ENCODE data around the gene HMX1.

Gene HMX1

GRCh38 chr4:8891646-8892555, 20.3 kb upstream of the HMX1 start:
- DNase-seq: no peak

- no peak for DNase-seq
Observed at GRCh38 chr4:8891255-8891645, 19.6 kb upstream of the HMX1 start.

DNA sequence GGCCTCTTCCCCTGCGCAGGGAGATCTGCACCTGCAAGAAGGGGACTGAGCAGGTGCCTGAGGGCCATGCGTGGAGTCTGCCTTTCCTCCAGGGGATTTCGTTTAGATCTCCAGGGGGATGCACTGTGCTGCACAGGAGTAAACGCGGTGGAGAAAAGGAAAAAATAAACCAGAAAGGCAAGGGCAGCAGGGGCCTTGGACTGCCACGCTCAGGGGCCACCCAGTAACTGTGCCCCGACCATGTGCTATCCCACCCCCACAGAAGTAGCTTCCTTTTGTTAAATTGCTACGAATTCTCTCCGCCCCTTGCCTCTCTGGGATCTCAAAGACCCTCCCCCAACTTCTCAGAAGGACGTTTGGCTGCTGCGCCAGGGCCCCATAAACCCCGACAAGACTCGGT, 17.2 kb upstream of the HMX1 start:
- no peak for DNase-seq

GRCh38 chr4:8886612-8887406, 15.2 kb upstream of the HMX1 start:
- no peak for DNase-seq

GRCh38 chr4:8882239-8882638, 10.6 kb upstream of the HMX1 start:
- DNase-seq: no peak

DNA sequence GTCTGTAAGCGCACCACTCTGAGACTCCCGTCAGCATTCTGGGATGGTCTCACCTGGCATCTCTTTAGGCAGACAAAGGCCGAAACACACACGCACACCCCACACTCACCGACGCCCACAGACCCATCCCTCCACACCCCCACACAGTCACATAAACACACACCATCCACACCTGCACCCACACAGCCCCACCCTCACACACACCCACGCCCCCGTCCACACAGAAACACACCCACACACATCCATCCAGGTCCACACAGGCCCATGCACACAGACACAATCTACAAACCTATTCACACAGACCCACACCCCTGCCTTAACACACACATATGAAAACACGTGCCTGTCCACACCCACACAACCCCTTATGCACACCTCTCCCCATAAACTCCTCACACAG, 9.2 kb upstream of the HMX1 start:
- no peak for DNase-seq

DNA sequence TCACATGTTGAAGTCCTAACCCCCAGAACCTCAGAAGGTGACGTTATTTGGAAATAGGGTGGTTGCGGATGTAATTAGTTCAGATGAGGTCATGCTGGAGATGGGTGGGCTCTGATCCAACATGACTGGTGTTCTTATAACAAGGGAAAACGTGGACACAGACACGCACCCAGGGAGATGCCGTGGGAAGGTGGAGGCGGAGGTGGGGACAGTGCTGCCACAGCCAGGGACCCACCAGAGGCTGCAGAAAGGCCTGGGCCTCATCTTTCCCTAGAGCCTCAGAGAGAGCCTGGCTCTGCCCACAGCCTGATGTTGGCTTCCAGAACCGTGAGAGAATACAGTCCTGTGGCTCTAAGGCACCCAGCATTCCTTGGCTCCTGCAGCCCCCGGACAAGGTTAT, 7.9 kb upstream of the HMX1 start:
- DNase-seq: no peak

GRCh38 chr4:8878421-8878820, 6.8 kb upstream of the HMX1 start:
- no peak for DNase-seq

- DNase-seq: no peak
Observed at GRCh38 chr4:8877780-8878040, 6.1 kb upstream of the HMX1 start.

DNA sequence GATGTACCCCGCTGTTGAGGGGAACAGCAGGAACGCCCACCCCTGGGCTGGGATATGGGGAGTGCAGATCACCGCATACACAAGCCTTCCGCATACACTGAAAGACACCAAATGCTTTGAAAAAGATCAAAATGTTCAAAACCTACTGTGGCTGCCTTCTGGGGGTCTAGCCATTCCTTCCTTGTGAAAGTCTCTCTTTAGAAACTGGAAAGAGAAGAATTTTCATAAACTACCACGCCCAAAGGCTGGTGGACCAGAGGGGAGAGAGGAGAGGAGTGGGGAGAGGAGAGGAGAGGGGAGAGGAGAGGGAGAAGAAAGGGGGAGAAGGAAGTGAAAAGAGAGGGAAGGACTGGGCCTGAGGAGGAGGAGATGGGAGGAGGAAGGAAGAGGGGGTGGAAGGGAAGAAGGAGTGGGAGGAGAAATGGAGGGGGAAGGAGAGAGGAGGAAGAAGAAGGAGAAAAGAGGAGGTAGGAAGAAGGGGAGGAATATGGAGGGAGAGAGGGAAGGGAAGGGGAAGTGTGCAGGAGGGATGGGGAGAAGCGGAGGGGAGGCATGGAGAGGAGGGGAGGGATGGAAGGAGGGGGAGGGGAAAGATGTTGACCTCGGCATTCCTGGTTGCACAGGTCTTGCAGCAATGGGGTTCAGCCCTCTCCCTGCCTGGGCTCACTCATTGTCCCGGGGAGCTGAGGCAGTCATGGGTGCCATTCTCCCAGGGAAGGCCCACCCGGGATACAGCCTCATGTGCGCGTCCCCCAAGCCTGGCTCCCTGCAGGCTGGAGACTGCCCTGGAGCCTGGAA, 5.5 kb upstream of the HMX1 start:
- no peak for DNase-seq

DNA sequence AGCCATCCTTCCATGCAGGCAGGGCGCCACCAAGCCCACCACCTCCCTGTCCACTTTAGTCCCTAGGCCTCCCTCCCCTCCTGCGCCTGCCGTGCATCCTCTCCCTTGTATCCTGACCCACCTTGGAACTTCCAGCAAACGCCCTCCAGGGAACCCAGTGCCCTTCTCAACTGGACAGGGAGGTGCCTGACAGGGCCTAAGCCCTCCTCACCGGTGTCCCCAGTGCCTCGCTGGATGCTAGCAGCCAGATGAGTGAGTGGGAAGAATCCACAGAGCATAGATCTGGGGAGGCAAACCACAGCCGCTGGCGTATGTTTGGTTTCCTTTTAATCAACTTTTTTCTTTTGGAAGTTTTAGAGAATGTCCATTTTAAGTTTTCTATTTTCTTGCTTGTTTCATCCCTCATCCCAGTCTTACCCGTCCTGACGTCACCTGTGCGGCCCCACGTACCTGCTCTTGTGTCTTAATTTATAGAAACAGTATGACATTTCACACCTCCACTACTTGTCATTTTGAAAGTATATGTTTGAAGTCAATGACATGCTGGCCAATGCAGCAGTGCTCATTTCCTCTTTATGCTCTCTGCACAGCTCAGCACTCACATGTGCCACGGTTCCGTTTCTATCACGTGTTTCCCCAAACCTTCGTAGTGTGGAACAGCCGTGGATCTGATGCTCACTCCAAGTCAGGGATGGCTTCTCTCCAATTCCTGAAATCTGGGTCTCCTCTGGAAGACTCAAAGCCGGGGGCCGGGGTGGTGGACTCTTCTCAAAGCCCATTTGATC, 3.4 kb upstream of the HMX1 start:
- DNase-seq: no peak

DNA sequence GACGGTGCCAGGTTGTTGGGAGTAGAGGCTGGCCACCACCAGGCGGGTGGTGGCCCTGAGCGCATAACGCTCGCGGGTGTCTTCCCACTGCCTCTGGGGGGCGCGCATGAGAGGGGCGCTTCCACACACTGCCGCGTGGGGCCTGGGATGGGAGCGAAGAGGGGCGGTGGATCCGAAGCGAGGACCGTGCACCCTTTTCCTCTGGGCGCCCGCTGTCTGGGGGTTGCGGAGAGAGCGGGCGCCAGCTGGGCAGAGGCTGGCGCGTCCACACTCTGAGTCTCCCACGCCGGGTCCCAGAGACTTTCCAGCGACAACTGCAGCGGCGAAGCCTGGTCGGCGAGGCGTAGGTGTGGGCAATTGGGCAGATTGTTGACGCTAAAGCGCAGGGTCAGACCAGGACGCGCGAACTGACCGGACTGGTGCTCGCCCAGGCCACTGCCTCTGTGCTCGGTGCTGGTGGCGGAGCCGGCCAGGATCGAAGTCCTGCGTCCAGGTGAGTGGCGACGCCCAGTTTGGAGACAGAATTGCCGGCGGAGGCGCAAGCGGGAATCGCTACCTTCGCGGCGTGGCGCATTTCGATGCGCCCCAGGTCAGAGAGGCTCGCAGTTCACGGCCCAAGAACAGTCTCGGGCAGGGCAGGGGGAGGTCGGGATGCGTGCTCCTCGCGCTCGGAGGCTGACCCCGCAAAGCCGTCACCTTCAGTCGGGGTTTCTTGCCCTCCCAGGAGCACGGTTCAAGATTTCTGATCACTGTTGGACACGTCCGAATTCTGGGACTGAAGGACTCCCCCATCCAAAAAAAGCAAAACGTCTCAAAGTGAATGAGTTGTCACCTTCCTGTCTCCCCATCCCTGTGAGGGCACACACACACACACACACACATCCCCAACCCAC, 2.6 kb upstream of the HMX1 start:
- no peak for DNase-seq

GRCh38 chr4:8872402-8873291, 1.0 kb upstream of the HMX1 start:
- no peak for DNase-seq

DNA sequence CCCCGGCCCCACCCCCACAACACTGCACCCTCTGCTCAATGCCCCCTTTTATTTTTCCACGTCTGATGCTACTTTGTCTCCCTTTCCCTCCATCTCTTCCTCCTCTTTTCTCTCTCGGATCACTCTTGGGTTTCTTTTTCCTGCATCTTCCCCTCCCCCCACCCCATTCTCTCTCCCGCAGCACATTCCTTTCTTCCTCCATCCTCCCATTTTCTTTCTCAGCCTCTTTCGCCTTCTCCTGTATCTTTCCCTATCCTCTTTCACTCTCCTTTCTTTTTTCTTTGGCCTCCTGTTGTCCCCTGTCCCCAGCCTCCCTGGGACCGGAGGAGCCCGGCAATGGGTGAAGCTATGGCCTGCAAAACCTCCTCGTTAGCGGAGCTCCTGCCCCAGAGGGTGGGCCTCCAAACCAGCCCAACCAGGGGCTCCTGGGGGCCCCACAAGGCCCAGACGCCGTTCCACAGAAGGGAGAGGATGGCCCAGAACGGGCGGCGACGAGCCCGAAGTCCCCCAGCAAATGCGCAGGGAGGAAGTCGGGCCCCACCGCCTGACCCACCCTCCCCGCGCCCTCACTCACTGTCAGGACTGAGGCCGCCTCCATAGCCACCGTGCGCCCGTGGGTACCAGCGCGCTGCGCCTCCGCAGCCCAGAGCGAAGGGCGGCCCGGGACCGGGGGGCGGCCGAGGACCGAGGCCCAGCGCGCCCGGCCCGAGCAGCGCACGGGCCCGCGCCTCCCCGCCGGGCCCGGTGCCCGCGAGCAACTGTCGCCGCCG, 807 bp downstream of the HMX1 start:
- DNase-seq: no peak

DNA sequence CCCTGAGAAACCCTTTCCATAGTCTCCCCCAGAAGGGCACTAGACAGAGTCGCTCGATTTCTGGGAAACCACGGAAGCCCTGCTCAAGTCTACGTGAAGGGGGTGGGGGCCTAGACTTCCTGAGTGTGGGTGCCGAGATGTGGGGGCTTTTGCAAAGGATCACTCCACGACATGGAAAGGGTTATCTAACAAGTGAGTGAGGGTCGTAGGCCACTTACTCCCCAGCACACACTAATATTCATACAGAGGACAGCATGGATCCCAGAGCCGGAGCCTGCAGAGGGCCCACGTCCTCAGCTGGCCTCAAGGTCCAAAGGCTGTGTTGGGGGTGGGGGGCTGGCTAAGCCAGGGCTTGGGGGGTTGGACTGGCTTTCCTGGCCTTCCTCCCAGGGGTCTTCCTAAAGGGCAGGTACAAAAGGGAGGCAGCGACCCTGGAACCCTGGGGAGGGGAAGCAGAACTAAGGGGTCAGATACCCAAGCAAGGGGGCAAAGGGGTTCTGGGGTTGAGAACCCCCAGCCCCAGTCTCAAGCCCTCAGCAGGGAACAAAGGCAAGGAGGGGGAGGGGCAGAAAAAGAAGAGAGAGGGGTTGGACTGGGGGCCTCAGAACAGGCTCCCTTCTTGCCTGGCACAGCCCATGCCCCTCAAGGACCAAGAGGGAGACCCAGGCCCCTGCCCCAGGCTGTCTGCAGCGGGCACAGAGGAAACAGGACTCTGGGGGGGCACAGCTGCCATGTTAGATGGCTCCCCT, 1.6 kb downstream of the HMX1 start:
- no peak for DNase-seq

- no peak for DNase-seq
Observed at GRCh38 chr4:8869002-8869897, 2.4 kb downstream of the HMX1 start.

GRCh38 chr4:8868321-8869001, 3.2 kb downstream of the HMX1 start:
- DNase-seq: no peak
